ENCODE data around the gene C1S.
"Not testable (repeated sequence)": the region's sequence is repeated elsewhere in the genome, so short reads cannot be mapped to it uniquely, and the experiment has no call there.

DNA sequence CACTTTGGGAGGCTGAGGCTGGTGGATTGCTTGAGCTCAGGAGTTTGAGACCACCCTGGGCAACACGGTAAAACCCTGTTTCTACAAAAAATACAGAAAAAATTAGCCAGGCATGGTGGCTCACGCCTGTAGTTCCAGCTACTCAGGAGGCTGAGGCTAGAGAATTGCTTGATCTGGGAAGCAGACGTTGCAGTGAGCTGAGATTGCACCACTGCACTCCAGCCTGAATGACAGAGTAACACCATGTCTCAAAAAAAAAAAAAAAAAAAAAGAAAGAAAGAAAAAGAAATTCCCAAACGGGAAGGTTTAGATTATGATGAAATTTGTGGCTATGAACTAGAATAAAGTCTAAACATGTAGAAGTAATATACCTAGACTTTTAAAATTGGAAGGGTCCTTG lies 49.1 kb upstream of the C1S start:
- TF ChIP-seq, protein P1, sequence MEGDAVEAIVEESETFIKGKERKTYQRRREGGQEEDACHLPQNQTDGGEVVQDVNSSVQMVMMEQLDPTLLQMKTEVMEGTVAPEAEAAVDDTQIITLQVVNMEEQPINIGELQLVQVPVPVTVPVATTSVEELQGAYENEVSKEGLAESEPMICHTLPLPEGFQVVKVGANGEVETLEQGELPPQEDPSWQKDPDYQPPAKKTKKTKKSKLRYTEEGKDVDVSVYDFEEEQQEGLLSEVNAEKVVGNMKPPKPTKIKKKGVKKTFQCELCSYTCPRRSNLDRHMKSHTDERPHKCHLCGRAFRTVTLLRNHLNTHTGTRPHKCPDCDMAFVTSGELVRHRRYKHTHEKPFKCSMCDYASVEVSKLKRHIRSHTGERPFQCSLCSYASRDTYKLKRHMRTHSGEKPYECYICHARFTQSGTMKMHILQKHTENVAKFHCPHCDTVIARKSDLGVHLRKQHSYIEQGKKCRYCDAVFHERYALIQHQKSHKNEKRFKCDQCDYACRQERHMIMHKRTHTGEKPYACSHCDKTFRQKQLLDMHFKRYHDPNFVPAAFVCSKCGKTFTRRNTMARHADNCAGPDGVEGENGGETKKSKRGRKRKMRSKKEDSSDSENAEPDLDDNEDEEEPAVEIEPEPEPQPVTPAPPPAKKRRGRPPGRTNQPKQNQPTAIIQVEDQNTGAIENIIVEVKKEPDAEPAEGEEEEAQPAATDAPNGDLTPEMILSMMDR (IDR thresholded peaks at IDR 0.05), result not testable (repeated sequence)
- not testable (repeated sequence) for TF ChIP-seq POLR2A (IDR thresholded peaks at IDR 0.05)
